ENCODE data around the gene CDH10.

DNA sequence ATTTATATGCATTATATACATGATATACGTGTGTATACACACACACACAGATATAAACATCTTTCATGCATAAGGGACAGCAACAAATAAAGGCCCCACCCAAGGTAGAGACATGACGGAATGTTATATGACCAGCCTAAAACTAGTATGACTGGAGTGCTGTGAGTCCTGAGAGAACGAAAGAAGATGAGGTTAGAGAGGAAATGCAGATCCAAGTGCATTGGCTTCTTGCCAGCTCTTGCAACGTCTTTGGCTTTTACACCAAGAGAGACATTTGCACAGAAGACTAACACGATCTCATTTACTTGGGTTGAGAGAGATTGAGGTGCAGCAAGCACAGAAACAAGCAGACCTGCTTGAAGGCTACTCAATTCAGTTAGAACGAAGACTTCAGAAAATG lies 23.0 kb downstream of the CDH10 start:
- TF ChIP-seq, protein P1, sequence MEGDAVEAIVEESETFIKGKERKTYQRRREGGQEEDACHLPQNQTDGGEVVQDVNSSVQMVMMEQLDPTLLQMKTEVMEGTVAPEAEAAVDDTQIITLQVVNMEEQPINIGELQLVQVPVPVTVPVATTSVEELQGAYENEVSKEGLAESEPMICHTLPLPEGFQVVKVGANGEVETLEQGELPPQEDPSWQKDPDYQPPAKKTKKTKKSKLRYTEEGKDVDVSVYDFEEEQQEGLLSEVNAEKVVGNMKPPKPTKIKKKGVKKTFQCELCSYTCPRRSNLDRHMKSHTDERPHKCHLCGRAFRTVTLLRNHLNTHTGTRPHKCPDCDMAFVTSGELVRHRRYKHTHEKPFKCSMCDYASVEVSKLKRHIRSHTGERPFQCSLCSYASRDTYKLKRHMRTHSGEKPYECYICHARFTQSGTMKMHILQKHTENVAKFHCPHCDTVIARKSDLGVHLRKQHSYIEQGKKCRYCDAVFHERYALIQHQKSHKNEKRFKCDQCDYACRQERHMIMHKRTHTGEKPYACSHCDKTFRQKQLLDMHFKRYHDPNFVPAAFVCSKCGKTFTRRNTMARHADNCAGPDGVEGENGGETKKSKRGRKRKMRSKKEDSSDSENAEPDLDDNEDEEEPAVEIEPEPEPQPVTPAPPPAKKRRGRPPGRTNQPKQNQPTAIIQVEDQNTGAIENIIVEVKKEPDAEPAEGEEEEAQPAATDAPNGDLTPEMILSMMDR (IDR thresholded peaks at IDR 0.05 in 4 of 5, conservative IDR thresholded peaks at IDR 0.05 in 1 of 5), result no peak
- no peak for TF ChIP-seq POLR2A (IDR thresholded peaks at IDR 0.05)
